Common myeloid progenitor, CD34-positive (primary cell): ENCODE results near the gene CDC20.

Experiments used
- CTCF ChIA-PET: fragments of 350-600 bp; sonication (Branson Sonifier 250); formaldehyde crosslinking; loops from one replicate; lab custom pipeline; 2021; ENCODE audit warnings: antibody characterized with exemption; lab: Charles Lee
- POLR2A ChIA-PET: fragments of 350-600 bp; sonication (Branson Sonifier 250); formaldehyde crosslinking; loops from one replicate; lab custom pipeline; 2021; ENCODE audit warnings: antibody characterized with exemption; lab: Charles Lee
- DNase-seq, 3 donors: peaks; one replicate each; pipeline versions ENCODE4 v3.0.0 to v3.0.0-alpha.2; 2013
- H3K27ac ChIP-seq, 2 experiments: 1 replicate in 1 of 2; 2 replicates in 1 of 2; pipeline ENCODE4 v1.7.0; 2013; ENCODE audit warnings: inconsistent platforms in 2 of 2, low read length in 2 of 2, mild to moderate bottlenecking in 2 of 2, low read depth in 1 of 2, moderate library complexity in 1 of 2; ENCODE audit not compliant: severe bottlenecking in 2 of 2, insufficient read depth in 1 of 2, poor library complexity in 1 of 2
- H3K27me3 ChIP-seq, 5 experiments: replicated peaks in 2 of 5; 1 replicate in 3 of 5; 2 replicates in 2 of 5; pipeline versions ENCODE4 v1.6.1 to v1.7.0; 2013; ENCODE audit warnings: low read length in 4 of 5, mild to moderate bottlenecking in 2 of 5, moderate library complexity in 2 of 5, inconsistent platforms in 1 of 5; ENCODE audit not compliant: insufficient read depth in 5 of 5, control insufficient read depth in 4 of 5
- H3K36me3 ChIP-seq, 4 experiments: 1 replicate in 2 of 4; 2 replicates in 2 of 4; pipeline versions ENCODE4 v1.6.1 to v1.7.0; 2013; ENCODE audit warnings: low read length in 3 of 4, control low read depth in 1 of 4, mild to moderate bottlenecking in 1 of 4; ENCODE audit not compliant: control insufficient read depth in 4 of 4, insufficient read depth in 4 of 4
- H3K4me1 ChIP-seq, 4 experiments: 1 replicate in 3 of 4; 2 replicates in 1 of 4; pipeline versions ENCODE4 v1.6.1 to v1.7.1; 2013; ENCODE audit warnings: low read length in 3 of 4, mild to moderate bottlenecking in 3 of 4, control low read depth in 1 of 4, inconsistent platforms in 1 of 4, moderate library complexity in 1 of 4; ENCODE audit not compliant: control insufficient read depth in 4 of 4, insufficient read depth in 4 of 4; ENCODE audit errors: control extremely low read depth in 1 of 4
- H3K4me3 ChIP-seq, 7 experiments: 1 replicate in 4 of 7; 2 replicates in 3 of 7; pipeline versions ENCODE4 v1.5.1 to v1.7.0; 2013; ENCODE audit warnings: mild to moderate bottlenecking in 7 of 7, low read length in 6 of 7, moderate library complexity in 6 of 7, inconsistent platforms in 2 of 7, low read depth in 2 of 7, control low read depth in 1 of 7; ENCODE audit not compliant: insufficient read depth in 4 of 7, control insufficient read depth in 1 of 7; ENCODE audit errors: extremely low read depth in 1 of 7
- H3K9me3 ChIP-seq, 5 experiments: 1 replicate in 4 of 5; 2 replicates in 1 of 5; pipeline versions ENCODE4 v1.6.1 to v1.7.1; 2013; ENCODE audit warnings: low read length in 4 of 5, mild to moderate bottlenecking in 2 of 5, inconsistent platforms in 1 of 5, low read depth in 1 of 5, moderate library complexity in 1 of 5; ENCODE audit not compliant: control insufficient read depth in 4 of 5, insufficient read depth in 2 of 5; ENCODE audit errors: control extremely low read depth in 1 of 5
- WGBS: methylation state at CpG from one replicate; pipeline ENCODE4 v1.1.5; 2013; ENCODE audit not compliant: insufficient coverage; 5-methylcytosine and 5-hydroxymethylcytosine counted together

CDC20 gene

DNA sequence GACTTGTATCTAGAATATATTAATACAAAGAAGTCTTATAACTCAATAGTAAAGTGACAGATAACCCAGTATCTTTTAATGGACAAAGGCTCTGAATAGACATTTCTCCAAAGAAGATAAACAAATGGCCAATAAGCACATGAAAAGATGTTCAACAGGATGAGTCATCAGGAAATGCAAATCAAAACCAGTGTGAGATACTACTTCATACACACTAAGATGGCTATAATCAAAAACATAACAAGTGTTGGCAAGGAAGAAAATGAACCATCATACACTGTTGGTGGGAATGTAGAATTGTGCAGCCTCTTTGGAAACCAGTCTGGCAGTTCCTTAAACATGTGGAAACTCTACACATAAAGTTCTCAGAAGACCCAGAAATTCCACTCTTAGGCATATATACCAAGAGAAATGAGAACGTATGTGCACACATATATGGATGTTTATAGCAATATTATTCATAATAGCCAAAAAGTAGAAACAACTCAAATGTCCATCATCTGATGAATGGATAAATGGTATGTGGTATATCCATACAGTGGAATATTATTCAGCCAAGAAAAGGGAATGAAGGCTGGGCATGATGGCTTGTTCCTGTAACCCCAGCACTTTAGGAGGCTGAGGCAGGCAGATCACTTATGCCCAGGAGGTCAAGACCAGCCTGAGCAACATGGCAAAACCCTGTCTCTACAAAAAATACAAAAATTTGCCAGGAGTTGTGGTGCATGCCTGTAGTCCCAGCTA, 31.1 kb upstream of the CDC20 start:
- H3K27ac ChIP-seq, result no peak overlapping the region
- CTCF ChIA-PET, result no interaction called here
- POLR2A ChIA-PET, result no interaction called here
- H3K9me3 ChIP-seq, result peaks cover 0 to 11% (median 4%) of the 10 kb centered on the region in 5 experiments
- H3K4me1 ChIP-seq, result peaks cover 7 to 25% (median 19%) of the 10 kb centered on the region in 4 experiments
- H3K4me3 ChIP-seq, result no peak overlapping the region
- H3K27me3 ChIP-seq, result no peaks in the 10 kb centered on the region
- H3K36me3 ChIP-seq, result peaks cover 0 to 12% (median 1%) of the 10 kb centered on the region in 4 experiments
- no CpG with 5 or more reads among the region's 1 CpG for WGBS
- no peak for DNase-seq

DNA sequence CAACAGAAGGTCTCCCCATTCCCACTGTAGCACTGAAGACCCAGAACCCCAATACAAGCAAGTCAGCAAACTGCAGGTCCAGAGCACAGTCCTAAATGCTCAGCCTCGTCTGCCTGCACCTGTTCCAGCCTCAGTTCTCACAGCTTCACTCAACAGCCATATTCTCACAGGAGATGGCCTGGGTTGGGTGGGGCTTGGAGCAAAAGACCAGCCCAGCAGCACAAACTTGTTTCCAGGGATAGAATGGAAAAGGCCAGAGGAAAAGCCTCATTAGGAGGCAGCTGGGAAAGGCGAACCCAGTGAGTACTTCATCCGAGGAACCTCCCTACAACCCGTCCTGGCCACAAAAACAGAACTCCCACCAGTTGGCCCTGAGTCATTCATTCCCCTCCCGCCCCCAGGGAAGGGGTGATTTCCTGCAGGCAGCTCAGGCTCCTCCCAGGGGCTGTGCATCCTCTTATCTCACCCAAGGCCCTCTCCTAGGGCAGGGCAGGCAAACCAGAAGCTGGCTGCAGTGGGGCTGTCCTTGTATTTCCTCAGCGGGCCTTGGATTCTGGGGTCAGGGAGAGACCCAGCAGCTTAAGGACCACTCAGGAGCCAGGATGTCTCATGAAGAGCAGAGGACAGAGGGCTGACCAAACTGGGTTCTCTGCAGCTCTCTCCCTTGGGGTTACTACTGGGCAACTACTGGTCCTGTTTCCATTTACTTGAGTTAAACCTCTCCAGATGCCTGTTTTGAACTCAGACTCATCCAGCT, 28.6 kb upstream of the CDC20 start:
- DNase-seq, result peak; percentile 76 to 90 (median 88)
- Histone ChIP-seq H3K9me3 (peaks cover 0 to 11% (median 4%) of the 10 kb centered on the region in 5 experiments), H3K36me3 (no peaks in the 10 kb centered on the region), H3K4me3 (peak overlapping the region in 5 of 7 experiments; percentile 15 to 60 (median 44)), H3K4me1 (peaks cover 7 to 33% (median 22%) of the 10 kb centered on the region in 4 experiments), H3K27me3 (no peaks in the 10 kb centered on the region), H3K27ac (peak overlapping the region; percentile 27 to 81)
- CTCF ChIA-PET, result interaction anchor here (1.1 to 2.0 kb wide), 8 partner anchors 9 to 99 kb away, joined by 3 to 5 read pairs (median 4); partner anchors contain the start of gene CDC20
- POLR2A ChIA-PET, result interaction anchor here (0.6 to 1.4 kb wide), 2 partner anchors 9 to 13 kb away, joined by 3 read pairs; no protein-coding TSS in a partner anchor
- WGBS, result 2% methylated on average over 5 of the region's 6 CpGs

DNA sequence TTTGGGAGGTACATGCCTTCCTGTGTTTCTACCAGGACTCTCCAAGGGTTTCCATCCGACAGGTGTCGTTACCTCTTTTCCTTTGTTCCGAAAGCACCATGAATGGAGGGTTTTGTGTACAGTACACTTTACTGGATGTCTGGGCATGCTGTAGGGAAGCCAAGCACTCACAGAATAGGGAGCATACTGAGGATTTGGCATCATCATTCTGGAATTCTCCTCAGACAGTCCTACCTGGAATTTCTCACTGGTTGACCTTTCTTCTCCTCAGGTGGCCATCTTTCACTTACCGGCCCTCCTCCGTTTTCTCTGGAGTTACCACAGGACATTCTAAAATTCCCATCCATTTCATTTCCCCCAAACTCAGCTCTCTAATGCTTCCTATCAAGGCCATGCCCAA, 27.1 kb upstream of the CDC20 start:
- POLR2A ChIA-PET, result no interaction called here
- CTCF ChIA-PET, result no interaction called here
- Histone ChIP-seq H3K27ac (no peak overlapping the region), H3K4me3 (no peak overlapping the region), H3K36me3 (no peaks in the 10 kb centered on the region), H3K4me1 (peaks cover 7 to 34% (median 23%) of the 10 kb centered on the region in 4 experiments), H3K9me3 (peaks cover 0 to 6% (median 0%) of the 10 kb centered on the region in 5 experiments), H3K27me3 (no peaks in the 10 kb centered on the region)
- DNase-seq, result no peak
- 100% methylated on average over 4 of the region's 5 CpGs for WGBS

DNA sequence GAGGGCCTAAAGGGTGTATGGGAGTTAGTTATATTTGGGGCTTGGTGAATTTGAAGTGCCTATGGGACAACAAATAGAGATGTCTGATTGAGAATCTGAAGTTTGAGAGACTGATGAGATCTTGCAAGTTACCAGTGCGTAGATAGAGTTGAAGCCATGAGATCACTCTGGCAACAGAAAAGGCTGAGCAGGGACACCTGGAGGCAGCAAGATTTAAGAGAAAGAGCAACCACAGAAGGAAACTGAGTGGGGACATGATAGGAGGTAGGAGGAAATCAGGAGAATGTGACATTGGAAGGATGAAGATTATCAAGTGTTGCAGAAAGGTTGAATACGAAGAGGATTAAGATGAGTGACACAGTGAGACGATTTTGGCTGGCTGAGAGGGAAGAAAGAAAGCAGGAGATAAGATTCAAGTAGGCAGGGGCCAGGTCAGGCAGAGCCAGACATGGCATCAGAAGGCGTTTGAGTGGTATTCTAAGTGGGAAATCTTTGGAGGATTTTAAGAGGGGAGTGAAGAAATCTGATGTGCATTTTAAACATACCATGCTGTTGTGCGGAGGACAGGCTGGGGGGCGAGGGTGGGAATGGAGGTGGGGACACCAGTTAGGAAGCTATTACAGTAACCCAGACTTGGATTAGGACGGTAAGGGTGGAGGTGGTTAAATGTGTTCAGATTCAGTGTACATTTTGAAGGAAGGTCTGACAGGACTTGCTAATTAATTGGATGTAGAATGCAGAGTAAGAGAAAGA, 24.2 kb upstream of the CDC20 start:
- Histone ChIP-seq H3K4me1 (peaks cover 10 to 57% (median 43%) of the 10 kb centered on the region in 4 experiments), H3K9me3 (no peaks in the 10 kb centered on the region), H3K27me3 (no peaks in the 10 kb centered on the region), H3K27ac (no peak overlapping the region), H3K4me3 (no peak overlapping the region), H3K36me3 (peaks cover 0 to 5% (median under 1%) of the 10 kb centered on the region in 4 experiments)
- CTCF ChIA-PET, result interaction anchor here (1.6 kb wide), 1 partner anchor 96 kb away, joined by 3 read pairs; no protein-coding TSS in a partner anchor
- WGBS, result 62% methylated on average over 7 of the region's 7 CpGs
- DNase-seq, result peak in 2 of 3 donors; percentile 29 to 46
- POLR2A ChIA-PET, result no interaction called here

DNA sequence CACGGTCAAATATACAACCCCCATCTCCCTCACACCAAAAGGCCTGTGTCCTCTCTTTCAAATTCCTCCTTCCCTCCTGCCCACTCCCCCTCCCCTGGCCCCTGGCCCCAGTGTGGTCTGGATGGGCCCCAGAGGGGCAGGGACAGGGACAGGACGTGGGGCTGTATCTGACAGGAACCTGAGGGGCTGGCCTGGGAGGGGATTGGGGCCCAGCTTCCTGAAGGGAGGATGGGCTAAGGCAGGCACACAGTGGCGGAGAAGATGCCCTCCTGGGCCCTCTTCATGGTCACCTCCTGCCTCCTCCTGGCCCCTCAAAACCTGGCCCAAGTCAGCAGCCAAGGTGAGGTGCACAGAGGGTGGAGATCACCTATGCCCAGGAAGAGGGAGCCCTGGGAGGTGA, 21.2 kb upstream of the CDC20 start, which contains the start of gene MPL:
Gene MPL, plus strand, starts transcription at position 231 of the 400 bp plus-strand sequence. Its CDS starts 31 bp downstream, at position 262.
- 7% methylated on average over 2 of the region's 3 CpGs for WGBS
- CTCF ChIA-PET, result interaction anchor here (1.5 to 1.8 kb wide), 2 partner anchors 51 to 98 kb away, joined by 3 to 7 read pairs; no protein-coding TSS in a partner anchor
- peak in 2 of 3 donors; percentile 30 to 46 for DNase-seq
- peaks cover 0 to 21% (median 11%) of the 10 kb centered on the region in 4 experiments for H3K36me3 ChIP-seq
- H3K27me3 ChIP-seq, result no peaks in the 10 kb centered on the region
- peak within 1 kb of the TSS; percentile 43 to 72 for H3K27ac ChIP-seq
- H3K4me1 ChIP-seq, result peaks cover 3 to 49% (median 29%) of the 10 kb centered on the region in 4 experiments
- peak within 1 kb of the TSS; percentile 4 to 88 (median 64) for H3K4me3 ChIP-seq
- no peaks in the 10 kb centered on the region for H3K9me3 ChIP-seq
- POLR2A ChIA-PET, result no interaction called here

DNA sequence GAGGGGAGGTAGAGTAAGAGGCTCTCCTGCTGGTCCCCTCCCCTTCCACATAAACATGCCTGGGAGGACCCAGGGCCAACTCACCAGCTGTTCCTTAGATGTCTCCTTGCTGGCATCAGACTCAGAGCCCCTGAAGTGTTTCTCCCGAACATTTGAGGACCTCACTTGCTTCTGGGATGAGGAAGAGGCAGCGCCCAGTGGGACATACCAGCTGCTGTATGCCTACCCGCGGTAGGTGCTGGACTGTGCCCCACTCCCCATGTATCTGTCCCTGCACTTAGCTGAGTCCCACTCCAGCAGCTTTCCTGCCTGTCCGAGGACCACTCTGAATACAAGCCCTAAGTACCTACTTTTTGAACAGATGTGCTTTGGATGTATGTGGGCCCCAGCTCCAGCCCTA, 20.8 kb upstream of the CDC20 start:
- H3K9me3 ChIP-seq, result no peaks in the 10 kb centered on the region
- H3K4me3 ChIP-seq, result peak overlapping the region; percentile 4 to 88 (median 64)
- no peaks in the 10 kb centered on the region for H3K27me3 ChIP-seq
- POLR2A ChIA-PET, result no interaction called here
- H3K27ac ChIP-seq, result peak overlapping the region; percentile 43 to 72
- 0% methylated on average over 1 of the region's 5 CpGs for WGBS
- CTCF ChIA-PET, result interaction anchor here (1.1 to 1.8 kb wide), 2 partner anchors 26 to 99 kb away, joined by 4 to 7 read pairs; no protein-coding TSS in a partner anchor
- H3K36me3 ChIP-seq, result peaks cover 0 to 25% (median 12%) of the 10 kb centered on the region in 4 experiments
- no peak for DNase-seq
- H3K4me1 ChIP-seq, result peaks cover 3 to 49% (median 29%) of the 10 kb centered on the region in 4 experiments
